Osteoblast (primary cell): ENCODE data around the gene MAN1C1. TPM values are rescaled to one million over a fixed set of nuclear protein-coding genes. Genes with fewer than 3 reads are reported as not detected.

Experiments
- DNase-seq: peaks from one replicate; pipeline ENCODE4 v3.0.0; 2011; ENCODE audit warnings: low spot score, mixed read lengths; ENCODE audit not compliant: insufficient read length; ENCODE audit errors: missing footprints
- H2AFZ ChIP-seq: 2 replicates; pipeline ENCODE4 v1.6.0; 2011; ENCODE audit warnings: mild to moderate bottlenecking, low read length
- H3K27ac ChIP-seq: 2 replicates; pipeline ENCODE4 v1.5.1; 2011; ENCODE audit warnings: mild to moderate bottlenecking, low read depth, low read length, moderate library complexity
- H3K27me3 ChIP-seq: 2 replicates; pipeline ENCODE4 v1.6.0; 2012; ENCODE audit warnings: mild to moderate bottlenecking, control low read depth, inconsistent platforms, low read length, moderate library complexity; ENCODE audit not compliant: insufficient read depth
- H3K36me3 ChIP-seq: 2 replicates; pipeline ENCODE4 v1.5.1; 2011; ENCODE audit warnings: mild to moderate bottlenecking, low read length, control low read depth, moderate library complexity; ENCODE audit not compliant: insufficient read depth
- H3K4me1 ChIP-seq: 2 replicates; pipeline ENCODE4 v1.5.1; 2011; ENCODE audit warnings: mild to moderate bottlenecking, low read length, control low read depth, moderate library complexity; ENCODE audit not compliant: insufficient read depth
- H3K4me2 ChIP-seq: 2 replicates; pipeline ENCODE4 v1.6.0; 2011; ENCODE audit warnings: mild to moderate bottlenecking, low read length; ENCODE audit not compliant: insufficient read depth
- H3K4me3 ChIP-seq: fragments of 200-600 bp; sonication (generic); 3 replicates; pipeline ENCODE4 v1.5.1; 2012; ENCODE audit warnings: mild to moderate bottlenecking, low read length, inconsistent platforms; ENCODE audit not compliant: insufficient read depth
- H3K79me2 ChIP-seq: 2 replicates; pipeline ENCODE4 v1.6.0; 2012; ENCODE audit warnings: mild to moderate bottlenecking, low read length, control low read depth, inconsistent platforms; ENCODE audit not compliant: insufficient read depth
- H3K9me3 ChIP-seq: 2 replicates; pipeline ENCODE4 v1.5.1; 2011; ENCODE audit warnings: low read depth, low read length, control low read depth
- H4K20me1 ChIP-seq: 2 replicates; pipeline ENCODE4 v1.6.0; 2012; ENCODE audit warnings: mild to moderate bottlenecking, low read length, control low read depth; ENCODE audit not compliant: insufficient read depth
- total RNA-seq: library from RNA; depleted of rRNA; stranded (reverse); fragments of >200 nt; gene quantifications from 2 replicates; pipeline ENCODE4 v1.2.3, GENCODE V29; 2012
- TF ChIP-seq, protein P1 (sequence below): IDR thresholded peaks from 2 replicates; pipeline ENCODE4 v1.5.1; 2011; ENCODE audit warnings: mild to moderate bottlenecking, low read depth, low read length, moderate library complexity; ENCODE audit errors: extremely low read depth

The MAN1C1 gene
- total RNA-seq, 1 donor, result 16.3 TPM

- no peaks in the 10 kb centered on the region for H4K20me1 ChIP-seq
- DNase-seq, result peak; percentile 82
Measured at GRCh38 chr1:25727088-25727487, 110.5 kb downstream of the MAN1C1 start.

GRCh38 chr1:25727635-25728286 lies 111.2 kb downstream of the MAN1C1 start:
- H3K9me3 ChIP-seq, result no peaks in the 10 kb centered on the region
- H3K4me1 ChIP-seq, result peaks cover 6% of the 10 kb centered on the region
- no peak overlapping the region for H2AFZ ChIP-seq
- DNase-seq, result peak; percentile 68
- no peak overlapping the region for H3K4me3 ChIP-seq
- peaks cover 23% of the 10 kb centered on the region for H3K27me3 ChIP-seq
- no peaks in the 10 kb centered on the region for H3K79me2 ChIP-seq
- H3K4me2 ChIP-seq, result no peak overlapping the region
- H3K36me3 ChIP-seq, result no peaks in the 10 kb centered on the region
- no peak overlapping the region for H3K27ac ChIP-seq
- no peaks in the 10 kb centered on the region for H4K20me1 ChIP-seq
- TF ChIP-seq, protein P1, sequence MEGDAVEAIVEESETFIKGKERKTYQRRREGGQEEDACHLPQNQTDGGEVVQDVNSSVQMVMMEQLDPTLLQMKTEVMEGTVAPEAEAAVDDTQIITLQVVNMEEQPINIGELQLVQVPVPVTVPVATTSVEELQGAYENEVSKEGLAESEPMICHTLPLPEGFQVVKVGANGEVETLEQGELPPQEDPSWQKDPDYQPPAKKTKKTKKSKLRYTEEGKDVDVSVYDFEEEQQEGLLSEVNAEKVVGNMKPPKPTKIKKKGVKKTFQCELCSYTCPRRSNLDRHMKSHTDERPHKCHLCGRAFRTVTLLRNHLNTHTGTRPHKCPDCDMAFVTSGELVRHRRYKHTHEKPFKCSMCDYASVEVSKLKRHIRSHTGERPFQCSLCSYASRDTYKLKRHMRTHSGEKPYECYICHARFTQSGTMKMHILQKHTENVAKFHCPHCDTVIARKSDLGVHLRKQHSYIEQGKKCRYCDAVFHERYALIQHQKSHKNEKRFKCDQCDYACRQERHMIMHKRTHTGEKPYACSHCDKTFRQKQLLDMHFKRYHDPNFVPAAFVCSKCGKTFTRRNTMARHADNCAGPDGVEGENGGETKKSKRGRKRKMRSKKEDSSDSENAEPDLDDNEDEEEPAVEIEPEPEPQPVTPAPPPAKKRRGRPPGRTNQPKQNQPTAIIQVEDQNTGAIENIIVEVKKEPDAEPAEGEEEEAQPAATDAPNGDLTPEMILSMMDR, result no peak

More at GRCh38 chr1:25727088-25727487, 110.5 kb downstream of the MAN1C1 start:
- Histone ChIP-seq H3K4me3 (no peak overlapping the region), H3K36me3 (no peaks in the 10 kb centered on the region), H3K79me2 (no peaks in the 10 kb centered on the region), H3K4me2 (no peak overlapping the region), H3K9me3 (no peaks in the 10 kb centered on the region), H2AFZ (no peak overlapping the region), H3K27ac (no peak overlapping the region), H3K27me3 (peaks cover 27% of the 10 kb centered on the region), H3K4me1 (peaks cover 6% of the 10 kb centered on the region)
- TF ChIP-seq, protein P1, result no peak

DNA sequence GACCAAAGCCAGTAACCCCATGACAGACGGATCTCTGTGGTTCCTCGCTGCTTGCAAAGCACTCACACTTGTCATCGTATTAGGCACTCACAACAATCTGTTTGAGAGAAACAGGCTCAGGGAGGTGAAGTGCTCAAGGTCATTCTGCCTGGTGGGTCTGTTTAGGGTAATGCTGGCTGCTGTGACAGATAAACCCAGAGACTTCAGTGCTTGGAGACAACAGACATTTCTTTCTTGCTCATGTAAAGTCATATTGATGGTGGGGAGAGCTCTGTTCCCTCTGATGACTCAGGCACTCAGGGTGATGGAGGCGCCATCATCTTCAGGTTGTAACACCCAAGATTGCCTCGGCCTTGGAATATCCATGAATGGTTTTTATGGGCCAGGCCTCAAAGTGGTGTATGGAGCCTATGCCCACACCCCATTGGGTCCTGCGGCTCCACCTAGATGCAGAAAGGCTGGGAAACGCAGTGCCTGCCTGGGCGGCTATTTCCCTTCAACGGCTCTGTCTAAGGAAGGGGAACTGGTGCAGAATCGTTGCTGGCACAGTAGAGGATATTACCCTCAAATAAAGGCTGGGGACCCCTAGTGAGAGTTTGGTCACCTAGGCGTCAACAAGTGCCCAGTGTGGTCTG lies 111.8 kb downstream of the MAN1C1 start:
- H3K4me1 ChIP-seq, result peaks cover 6% of the 10 kb centered on the region
- H3K36me3 ChIP-seq, result no peaks in the 10 kb centered on the region
- H2AFZ ChIP-seq, result no peak overlapping the region
- no peaks in the 10 kb centered on the region for H3K9me3 ChIP-seq
- H3K4me3 ChIP-seq, result no peak overlapping the region
- peaks cover 17% of the 10 kb centered on the region for H3K27me3 ChIP-seq
- TF ChIP-seq, protein P1, result no peak
- no peak overlapping the region for H3K4me2 ChIP-seq
- H4K20me1 ChIP-seq, result no peaks in the 10 kb centered on the region
- H3K79me2 ChIP-seq, result no peaks in the 10 kb centered on the region
- H3K27ac ChIP-seq, result no peak overlapping the region
- peak; percentile 19 for DNase-seq

DNA sequence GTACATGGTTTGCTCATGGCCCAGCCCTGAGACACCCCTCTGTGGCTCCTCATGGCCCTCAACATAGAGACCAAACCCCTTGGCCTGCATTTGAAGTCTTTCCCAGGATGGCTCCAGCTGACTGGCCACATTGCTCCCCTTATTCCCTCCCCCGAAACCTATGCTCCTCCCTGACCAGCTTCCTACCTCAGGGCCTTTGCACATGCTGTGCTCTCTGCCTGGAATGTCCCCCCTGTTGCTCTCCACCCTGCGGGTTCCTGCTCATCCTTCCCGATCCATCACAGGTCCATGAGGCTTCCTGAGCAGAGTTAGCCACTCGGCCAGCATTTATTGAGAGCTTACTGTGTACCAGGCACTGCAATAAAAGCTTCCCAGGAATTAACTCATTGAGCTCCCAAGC lies 112.5 kb downstream of the MAN1C1 start:
- Histone ChIP-seq H3K27me3 (peaks cover 16% of the 10 kb centered on the region), H3K27ac (no peak overlapping the region), H3K36me3 (no peaks in the 10 kb centered on the region), H3K4me1 (peaks cover 6% of the 10 kb centered on the region), H3K79me2 (no peaks in the 10 kb centered on the region), H3K4me3 (no peak overlapping the region), H3K9me3 (no peaks in the 10 kb centered on the region), H4K20me1 (no peaks in the 10 kb centered on the region), H2AFZ (no peak overlapping the region), H3K4me2 (no peak overlapping the region)
- TF ChIP-seq, protein P1, result no peak
- no peak for DNase-seq
